GM19452 (cell line): ENCODE measurements around the gene PPY.
"Not testable (repeated sequence)": the region's sequence is repeated elsewhere in the genome, so short reads cannot be mapped to it uniquely, and the experiment has no call there.

Source experiments
- ATAC-seq: cut with Tn5 transposase; IDR thresholded peaks from one replicate; pipeline ENCODE4 v1.9.1; 2021; ENCODE audit not compliant: unreplicated experiment

The PPY gene

GRCh38 chr17:43935204-43935925 is 6.9 kb downstream of the PPY start:
- no peak for ATAC-seq

GRCh38 chr17:43932923-43933322 is 9.4 kb downstream of the PPY start:
- no peak for ATAC-seq

- ATAC-seq = no peak
These were observed 9.9 kb downstream of the PPY start for GRCh38 chr17:43932357-43932756.

- no peak for ATAC-seq
These were observed 11.2 kb downstream of the PPY start for GRCh38 chr17:43931062-43931571.

- ATAC-seq = no peak
These were observed 13.7 kb downstream of the PPY start for GRCh38 chr17:43928609-43929008.

- not testable (repeated sequence) for ATAC-seq
These were observed 14.3 kb downstream of the PPY start for GRCh38 chr17:43927929-43928328.

GRCh38 chr17:43927060-43927864 is 15.0 kb downstream of the PPY start:
- ATAC-seq = no peak

- ATAC-seq = no peak
These were observed 17.7 kb downstream of the PPY start for GRCh38 chr17:43924558-43924957.

GRCh38 chr17:43920500-43921095 is 21.7 kb downstream of the PPY start:
- ATAC-seq = no peak

- no peak for ATAC-seq
These were observed 24.3 kb downstream of the PPY start for GRCh38 chr17:43918026-43918389.

- ATAC-seq = no peak
These were observed 24.8 kb downstream of the PPY start for GRCh38 chr17:43917348-43918025.

- ATAC-seq = no peak
These were observed 25.3 kb downstream of the PPY start for GRCh38 chr17:43917016-43917347.

- ATAC-seq = no peak
These were observed 25.9 kb downstream of the PPY start for GRCh38 chr17:43916385-43916784.

- ATAC-seq = no peak
These were observed 26.7 kb downstream of the PPY start for GRCh38 chr17:43915559-43915958.

GRCh38 chr17:43914451-43914850 is 27.8 kb downstream of the PPY start:
- no peak for ATAC-seq

- no peak for ATAC-seq
These were observed 28.7 kb downstream of the PPY start for GRCh38 chr17:43913584-43913983.

GRCh38 chr17:43912635-43913304 is 29.5 kb downstream of the PPY start:
- no peak for ATAC-seq

GRCh38 chr17:43911904-43912303 is 30.4 kb downstream of the PPY start:
- no peak for ATAC-seq

- ATAC-seq = no peak
These were observed 32.6 kb downstream of the PPY start for GRCh38 chr17:43909537-43910231.

GRCh38 chr17:43907998-43908721 is 34.1 kb downstream of the PPY start:
- ATAC-seq = no peak
